ENCODE measurements around the gene SSX1.
"Not testable (repeated sequence)": the region's sequence is repeated elsewhere in the genome, so short reads cannot be mapped to it uniquely, and the experiment has no call there.

Gene SSX1
- total RNA-seq, result 0 reads per million in 3 experiments

- not testable (repeated sequence) for DNase-seq
Observed at GRCh38 chrX:48255062-48255796, at the start of gene SSX1. TSS of gene SSX1 (plus strand) at chrX:48255392. CDS start at chrX:48257242, 1,850 bp downstream.

- DNase-seq, result not testable (repeated sequence)
Observed at GRCh38 chrX:48214341-48214740, 40.9 kb upstream of the SSX1 start.

GRCh38 chrX:48224196-48224595 lies 31.0 kb upstream of the SSX1 start:
- DNase-seq, result not testable (repeated sequence)

GRCh38 chrX:48252945-48253344 lies 2.2 kb upstream of the SSX1 start:
- not testable (repeated sequence) for DNase-seq

GRCh38 chrX:48274365-48274764 lies 19.2 kb downstream of the SSX1 start:
- not testable (repeated sequence) for DNase-seq

GRCh38 chrX:48278958-48279357 lies 23.8 kb downstream of the SSX1 start:
- no peak for DNase-seq

- DNase-seq, result not testable (repeated sequence)
Observed at GRCh38 chrX:48280729-48281128, 25.5 kb downstream of the SSX1 start.

GRCh38 chrX:48306175-48306574 lies 51.0 kb downstream of the SSX1 start:
- no peak for DNase-seq

GRCh38 chrX:48313996-48314395 lies 58.8 kb downstream of the SSX1 start:
- not testable (repeated sequence) for DNase-seq

Data from central memory CD4-positive, alpha-beta T cell (primary cell).